ENCODE measurements around the gene TMPRSS13.
"Not testable (repeated sequence)": the region's sequence is repeated elsewhere in the genome, so short reads cannot be mapped to it uniquely, and the experiment has no call there.

Gene TMPRSS13

DNA sequence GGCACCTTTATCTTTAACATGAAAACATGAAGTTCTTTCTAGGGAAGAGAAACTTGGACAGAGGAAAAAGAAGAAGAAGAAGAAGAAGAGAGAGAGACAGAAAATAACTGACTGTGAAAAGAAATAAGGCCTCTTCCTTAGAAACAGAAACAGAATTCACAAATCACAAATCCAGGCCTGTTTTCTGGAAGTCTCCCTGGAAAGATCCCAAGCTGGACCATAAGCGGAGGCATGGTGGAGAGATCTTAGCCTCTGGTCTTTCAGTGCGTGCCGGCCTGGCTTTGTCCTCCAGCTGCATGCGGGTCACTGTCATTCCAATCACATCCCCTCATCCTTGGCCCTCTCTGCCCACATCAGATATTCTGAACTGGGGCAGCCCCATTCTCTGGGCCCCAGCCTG lies 59.6 kb downstream of the TMPRSS13 start:
- DNase-seq = no peak

DNA sequence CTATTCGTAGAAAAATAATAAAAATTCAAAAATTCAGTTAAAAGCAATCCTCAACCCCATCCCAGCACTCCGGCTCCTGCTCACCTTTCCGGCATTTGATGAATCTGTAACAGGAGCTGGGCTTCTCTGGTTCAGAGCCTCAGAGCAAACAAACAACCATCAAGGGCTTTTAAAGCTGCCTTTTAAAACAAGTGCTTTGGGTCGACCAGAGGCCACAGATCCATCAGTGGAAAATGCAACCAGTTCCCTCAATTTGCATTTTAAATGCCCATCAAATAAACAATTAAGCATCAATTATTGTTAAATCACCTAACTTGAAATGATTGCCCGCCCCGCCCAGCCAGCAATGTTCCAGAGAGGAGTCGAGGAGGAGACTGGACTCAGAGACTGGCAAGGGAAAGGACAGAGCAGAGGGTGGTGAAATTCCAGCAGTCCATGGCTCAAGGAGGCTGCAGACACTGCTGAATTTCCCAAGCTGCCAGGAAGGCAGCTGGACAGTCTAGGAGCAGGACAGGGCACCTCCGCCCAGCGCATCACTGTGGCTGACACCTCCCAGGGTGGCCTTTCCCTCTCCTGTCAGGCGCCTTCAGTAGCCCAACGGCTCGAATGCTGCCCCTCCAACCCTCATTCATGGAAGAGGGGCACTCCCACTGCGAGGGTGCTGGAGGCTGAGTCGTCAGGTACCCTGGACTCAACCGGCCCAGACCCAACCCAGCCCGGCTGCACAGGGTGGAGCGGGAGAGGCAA lies 60.2 kb downstream of the TMPRSS13 start:
- DNase-seq = no peak

- DNase-seq = no peak
Measured at GRCh38 chr11:117868088-117868487, 61.1 kb downstream of the TMPRSS13 start.

DNA sequence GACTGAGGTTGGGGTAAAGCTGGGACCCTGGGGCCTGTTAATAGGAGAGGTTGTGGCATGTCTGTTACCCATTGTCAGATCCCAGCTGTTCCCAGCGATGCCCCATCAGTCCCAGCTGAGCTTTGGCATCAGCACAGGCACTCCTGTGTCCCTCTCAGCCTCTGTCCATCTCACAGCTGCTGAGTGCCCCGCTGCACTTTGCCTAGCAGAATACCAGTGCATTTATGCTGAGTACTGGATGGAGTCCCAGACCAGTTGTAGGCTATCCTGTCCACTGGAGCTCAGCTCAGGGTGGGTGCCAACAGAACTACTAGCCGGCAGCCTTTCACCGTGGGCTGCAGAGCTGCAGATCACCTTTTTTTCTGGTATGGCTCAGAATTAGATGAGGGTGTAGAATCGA lies 62.7 kb downstream of the TMPRSS13 start:
- DNase-seq = no peak

DNA sequence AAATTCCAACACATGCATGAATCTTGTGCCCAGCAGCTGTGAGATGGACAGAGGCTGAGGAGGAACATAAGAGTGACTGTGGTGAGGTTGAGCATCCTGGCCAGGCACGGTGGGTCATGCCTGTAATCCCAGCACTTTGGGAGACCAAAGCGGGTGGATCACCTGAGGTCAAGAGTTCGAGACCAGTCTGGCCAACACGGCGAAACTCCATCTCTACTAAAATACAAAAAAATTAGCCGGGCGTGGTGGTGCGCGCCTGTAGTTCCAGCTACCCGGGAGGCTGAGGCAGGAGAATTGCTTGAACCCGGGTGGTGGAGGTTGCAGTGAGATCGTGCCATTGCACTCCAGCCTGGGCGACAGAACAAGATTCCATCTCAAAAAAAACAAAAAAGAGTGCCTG lies 63.7 kb downstream of the TMPRSS13 start:
- DNase-seq = not testable (repeated sequence)

- DNase-seq = no peak
Measured at GRCh38 chr11:117863383-117863782, 65.8 kb downstream of the TMPRSS13 start.

- DNase-seq = no peak
Measured at GRCh38 chr11:117862753-117863152, 66.4 kb downstream of the TMPRSS13 start.

GRCh38 chr11:117862019-117862725 lies 67.0 kb downstream of the TMPRSS13 start:
- DNase-seq = no peak

GRCh38 chr11:117861151-117862018 lies 67.8 kb downstream of the TMPRSS13 start:
- no peak for DNase-seq

DNA sequence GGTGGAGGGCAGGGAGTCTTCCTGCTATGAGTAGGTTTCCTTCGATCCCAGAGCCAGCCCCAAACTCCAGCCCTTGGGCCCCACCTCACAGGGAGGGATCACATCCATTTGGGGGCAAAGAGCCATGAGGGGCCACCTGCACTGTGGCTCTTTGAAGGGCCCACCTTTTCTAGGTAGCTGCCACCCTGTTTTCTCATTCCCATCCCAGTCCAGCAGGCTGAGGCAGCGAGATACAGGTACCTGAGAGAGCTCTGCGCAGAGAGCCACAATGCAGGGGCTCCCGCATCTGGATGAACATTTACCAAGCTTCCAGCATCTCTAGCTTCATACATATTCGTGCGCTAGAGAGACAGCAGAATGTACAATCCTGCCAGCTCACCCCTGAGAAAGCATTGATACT lies 69.1 kb downstream of the TMPRSS13 start:
- DNase-seq = no peak

- no peak for DNase-seq
Measured at GRCh38 chr11:117859488-117860112, 69.6 kb downstream of the TMPRSS13 start.

- no peak for DNase-seq
Measured at GRCh38 chr11:117859061-117859460, 70.1 kb downstream of the TMPRSS13 start.

DNA sequence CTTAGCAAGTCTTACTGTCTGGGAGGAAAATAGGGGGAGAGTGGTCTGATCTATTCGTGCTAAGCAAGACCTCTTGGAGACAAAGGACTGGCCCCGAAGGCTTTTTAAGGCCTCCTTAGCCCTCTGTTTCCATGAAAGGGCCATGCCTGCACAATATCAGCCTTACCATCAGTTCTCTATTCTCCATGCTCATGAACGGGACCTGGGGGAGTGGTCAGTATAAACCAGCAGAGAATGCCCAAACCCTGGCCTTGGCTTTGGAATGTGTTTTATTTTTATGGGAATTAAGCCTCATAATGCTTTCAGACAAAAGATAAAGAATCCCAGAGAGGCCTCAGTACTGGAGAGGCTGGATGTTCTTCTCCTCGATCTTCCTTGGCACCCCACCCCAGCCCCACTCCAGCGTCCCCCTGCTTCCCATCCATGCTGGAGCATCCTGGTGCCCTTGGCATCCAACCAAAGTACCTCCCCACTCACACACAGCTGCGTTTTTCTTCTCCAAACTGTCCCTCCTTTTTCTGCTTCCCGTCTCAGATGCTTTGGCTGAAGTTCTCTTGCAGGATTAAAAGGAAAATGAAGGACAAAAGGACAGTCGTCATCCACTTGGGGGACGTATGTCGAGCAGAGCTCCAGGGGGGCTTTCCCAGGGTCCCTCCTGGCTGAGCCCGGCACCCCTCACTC lies 71.3 kb downstream of the TMPRSS13 start:
- DNase-seq = no peak

DNA sequence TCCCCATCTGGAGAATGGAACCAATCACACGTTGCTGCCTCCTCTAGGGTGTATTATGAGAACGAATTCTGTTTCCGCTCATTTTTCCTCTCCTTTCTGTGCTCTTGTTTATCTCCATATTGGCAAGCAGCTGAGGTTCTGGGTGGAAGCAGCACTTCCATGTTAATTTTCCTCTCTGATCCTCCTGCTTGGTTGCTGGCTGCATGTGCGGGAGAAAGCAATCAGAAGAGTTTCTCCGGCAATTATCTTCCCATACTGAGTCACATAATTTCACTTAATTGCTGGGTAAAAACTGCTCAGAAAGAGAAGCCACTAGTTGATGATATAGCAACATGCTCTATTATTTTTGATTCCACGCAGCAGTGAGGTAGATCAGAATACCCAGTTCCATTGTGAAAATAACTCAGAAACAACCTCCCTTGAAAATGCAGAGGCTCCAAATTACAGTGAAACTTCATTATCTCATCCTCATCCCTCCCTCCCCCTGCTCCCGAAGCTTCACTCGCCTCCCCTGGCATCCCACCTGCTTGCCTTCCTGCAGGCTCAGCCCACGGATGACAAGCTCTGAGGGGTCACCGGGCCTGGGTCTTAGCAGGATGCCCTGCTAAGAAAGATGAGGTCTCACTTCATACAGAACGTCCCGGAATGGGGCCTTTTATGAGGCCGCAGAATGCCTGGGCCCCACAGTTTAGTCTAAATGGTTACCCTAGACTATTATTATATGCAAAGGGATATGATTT lies 73.1 kb downstream of the TMPRSS13 start:
- DNase-seq = no peak

DNA sequence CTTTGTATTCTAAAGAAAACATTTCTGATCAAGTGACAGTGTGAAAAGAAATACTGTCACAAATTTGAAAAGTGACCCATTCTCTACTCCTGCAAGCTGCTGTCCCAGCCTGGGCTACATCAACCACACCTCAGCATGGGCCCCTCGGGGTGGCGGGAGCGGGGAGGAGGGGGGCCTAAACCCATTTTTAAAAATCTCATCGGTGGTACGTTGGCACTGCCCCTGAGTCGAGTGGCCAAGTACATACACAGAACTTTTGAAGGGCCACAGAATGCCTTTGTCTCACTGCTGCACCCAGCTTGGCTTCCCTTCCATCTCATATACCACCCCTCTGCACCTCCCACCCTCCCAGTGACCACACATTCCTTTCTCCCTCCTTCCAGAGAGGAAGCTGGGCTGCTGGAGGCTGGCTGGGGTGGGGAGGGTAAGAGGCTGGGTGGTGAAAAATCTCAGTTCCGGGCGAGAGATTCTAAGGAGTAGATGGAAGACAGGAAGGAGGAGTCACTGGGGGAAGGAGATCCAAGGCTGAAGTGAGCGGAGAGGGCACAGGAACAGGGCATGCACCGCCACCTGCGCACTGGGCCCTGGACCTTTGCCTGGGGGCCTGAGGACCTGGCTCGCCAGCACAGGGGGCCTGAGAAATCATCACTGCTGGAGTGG lies 73.9 kb downstream of the TMPRSS13 start:
- DNase-seq = no peak

DNA sequence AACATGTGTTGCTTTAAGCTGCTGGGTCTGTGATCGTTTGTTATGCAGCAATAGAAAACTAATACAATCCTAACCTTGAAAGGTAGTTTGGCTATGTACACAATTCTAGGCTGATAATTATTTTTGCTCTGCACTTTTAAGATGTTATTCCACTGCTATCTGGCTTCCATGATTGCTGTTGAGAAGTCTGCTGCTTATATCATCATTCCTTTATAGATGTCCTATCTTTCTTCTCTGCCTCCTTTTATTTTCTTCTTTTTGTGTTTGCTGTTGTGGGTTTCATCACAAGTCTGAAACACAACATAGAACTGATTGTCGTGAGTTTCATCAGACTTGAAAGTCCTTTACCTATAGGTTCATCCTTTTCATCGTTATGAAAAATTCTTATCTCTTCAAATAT lies 76.9 kb downstream of the TMPRSS13 start:
- DNase-seq = no peak

- no peak for DNase-seq
Measured at GRCh38 chr11:117851852-117852251, 77.3 kb downstream of the TMPRSS13 start.

DNA sequence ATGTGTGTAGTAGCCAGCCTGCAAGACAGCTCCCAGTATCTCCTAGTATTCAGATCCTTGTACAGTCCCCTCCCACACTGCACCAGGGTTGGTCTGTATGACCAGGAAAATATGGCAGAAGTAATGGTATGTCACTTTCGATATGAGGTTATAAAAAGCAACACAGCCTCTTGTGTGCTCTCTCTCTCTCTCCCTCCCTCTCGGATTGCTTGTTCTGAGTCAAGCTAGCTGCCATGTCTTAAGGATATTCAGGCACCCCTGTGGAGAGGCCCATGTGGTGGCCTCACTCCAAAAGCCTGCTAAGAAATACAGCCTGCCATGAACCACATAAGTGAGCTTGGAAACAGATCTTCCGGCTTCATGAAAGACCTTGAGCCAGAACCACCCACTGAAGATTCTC lies 78.1 kb downstream of the TMPRSS13 start:
- no peak for DNase-seq
